HepG2 (cell line): ENCODE results near the gene PRDM15. TPM values are rescaled to one million over a fixed set of nuclear protein-coding genes. Genes with fewer than 3 reads are reported as not detected.

Experiments
- ATAC-seq: fragments of 200-7000 bp; cut with Tn5 transposase; 3 replicates; pipeline ENCODE4 v1.9.1; 2020; ENCODE audit warnings: mild to moderate bottlenecking, moderate library complexity
- BruUV-seq: library from RNA; stranded (reverse); fragments of 400-500 nt; replicated peaks from 2 replicates; lab custom pipeline; 2021; lab: Mats Ljungman, UMichigan
- CTCF ChIA-PET: fragments of 300-600 bp; formaldehyde crosslinking; extraction: SDS; loops from one replicate; lab custom pipeline; 2021; ENCODE audit warnings: low total read pairs, inconsistent platforms, low intra/inter-chr PET ratio; lab: Yijun Ruan, JAX
- POLR2A ChIA-PET: fragments of 350-600 bp; sonication (Branson Sonifier 250); formaldehyde crosslinking; loops from one replicate; lab custom pipeline; 2020; ENCODE audit warnings: antibody characterized with exemption, inconsistent platforms; lab: Yijun Ruan, JAX
- DNase-seq: peaks from one replicate; pipeline ENCODE4 v3.0.0-alpha.2; 2015; ENCODE audit warnings: low spot score
- FAIRE-seq: peaks from 3 replicates; lab custom pipeline; 2011; peaks lifted over from hg19 to GRCh38; lab: Jason Lieb, UNC
- H2AFZ ChIP-seq: one replicate; pipeline ENCODE4 v1.6.1; 2011; ENCODE audit warnings: low read length, inconsistent platforms
- H3K27ac ChIP-seq: fragments of 300-600 bp; 3 replicates; pipeline ENCODE4 v1.8.0; 2011; ENCODE audit warnings: mixed run types, mild to moderate bottlenecking, mixed read lengths, low read length, inconsistent platforms; ENCODE audit not compliant: insufficient read depth; ENCODE audit errors: extremely low read length
- H3K27me3 ChIP-seq, 2 experiments: fragments of 200-600 bp in 1 of 2; 2 replicates in 1 of 2; 3 replicates in 1 of 2; pipeline versions ENCODE4 v1.6.0 to v1.8.0; 2011; ENCODE audit warnings: low read length in 2 of 2, mild to moderate bottlenecking in 2 of 2, moderate library complexity in 2 of 2, inconsistent platforms in 1 of 2; ENCODE audit not compliant: insufficient read depth in 2 of 2, control insufficient read depth in 1 of 2
- H3K36me3 ChIP-seq, 2 experiments: fragments of 200-600 bp in 1 of 2; replicated peaks in 1 of 2; 2 replicates in 1 of 2; 3 replicates in 1 of 2; pipeline versions ENCODE4 v1.5.1 to v1.8.0; 2011; ENCODE audit warnings: low read length in 2 of 2, inconsistent platforms in 1 of 2; ENCODE audit not compliant: insufficient read depth in 2 of 2, control insufficient read depth in 1 of 2
- H3K4me1 ChIP-seq: 2 replicates; pipeline ENCODE4 v1.5.1; 2012; ENCODE audit warnings: low read length, inconsistent platforms; ENCODE audit not compliant: insufficient read depth
- H3K4me2 ChIP-seq: 2 replicates; pipeline ENCODE4 v1.6.0; 2011; ENCODE audit warnings: low read depth, low read length, inconsistent platforms
- H3K4me3 ChIP-seq, 3 experiments: fragments of 200-600 bp in 1 of 3; sonication (generic), shearing (Covaris generic) in 1 of 3; replicated peaks in 1 of 3; 2 replicates each; pipeline ENCODE4 v1.5.1; 2011 to 2016; ENCODE audit warnings: low read length in 3 of 3, inconsistent platforms in 2 of 3, low read depth in 2 of 3, mild to moderate bottlenecking in 2 of 3, control low read depth in 1 of 3, mixed read lengths in 1 of 3; ENCODE audit not compliant: insufficient read depth in 1 of 3
- H3K79me2 ChIP-seq: one replicate; pipeline ENCODE4 v1.6.1; 2011; ENCODE audit warnings: low read length, inconsistent platforms; ENCODE audit not compliant: insufficient read depth
- H3K9ac ChIP-seq: 2 replicates; pipeline ENCODE4 v1.6.0; 2011; ENCODE audit warnings: mild to moderate bottlenecking, low read depth, low read length, inconsistent platforms; ENCODE audit not compliant: insufficient read depth
- H3K9me3 ChIP-seq: 2 replicates; pipeline ENCODE4 v1.5.1; 2012; ENCODE audit warnings: mild to moderate bottlenecking, low read length
- H4K20me1 ChIP-seq: 2 replicates; pipeline ENCODE4 v1.6.0; 2011; ENCODE audit warnings: inconsistent platforms, mild to moderate bottlenecking, low read length, moderate library complexity; ENCODE audit not compliant: insufficient read depth
- CREB1 ChIP-seq, 2 experiments: fragments of 450-650 bp in 1 of 2; IDR thresholded peaks; 2 replicates each; pipeline ENCODE4 v1.6.1; 2016 to 2017; ENCODE audit warnings: control low read depth in 1 of 2, mild to moderate bottlenecking in 1 of 2, missing compliant biosample characterization in 1 of 2, missing genetic modification characterization in 1 of 2
- EED ChIP-seq: sonication (generic); formaldehyde crosslinking; IDR thresholded peaks from 2 replicates; pipeline ENCODE4 v1.5.0; 2020; ENCODE audit warnings: mild to moderate bottlenecking, missing genetic modification reagents
- IRX3 ChIP-seq: sonication (generic); formaldehyde crosslinking; IDR thresholded peaks from 2 replicates; pipeline ENCODE4 v1.8.1; 2023; ENCODE audit warnings: mild to moderate bottlenecking, low read depth, missing genetic modification reagents, borderline replicate concordance
- KDM6A ChIP-seq: IDR thresholded peaks from 2 replicates; pipeline ENCODE4 v1.6.1; 2016; ENCODE audit warnings: low read depth
- NONO ChIP-seq, 2 experiments: fragments of 450-650 bp in 1 of 2; sonication (generic) in 1 of 2; formaldehyde crosslinking in 1 of 2; IDR thresholded peaks in 1 of 2; conservative IDR thresholded peaks in 1 of 2; 2 replicates each; pipeline versions ENCODE4 v1.6.1 to v1.8.0; 2017 to 2022; ENCODE audit warnings: mild to moderate bottlenecking in 1 of 2, missing genetic modification reagents in 1 of 2, moderate library complexity in 1 of 2
- PLRG1 ChIP-seq: fragments of 450-650 bp; conservative IDR thresholded peaks from 2 replicates; pipeline ENCODE4 v1.6.1; 2016
- RORA ChIP-seq: sonication (generic); formaldehyde crosslinking; IDR thresholded peaks from 2 replicates; pipeline ENCODE4 v1.5.0; 2020; ENCODE audit warnings: mild to moderate bottlenecking, missing genetic modification reagents, moderate library complexity
- SCMH1 ChIP-seq: sonication (generic); formaldehyde crosslinking; IDR thresholded peaks from 2 replicates; pipeline ENCODE4 v1.9.0; 2021; ENCODE audit warnings: missing genetic modification reagents, mild to moderate bottlenecking, borderline replicate concordance
- ZNF597 ChIP-seq: sonication (generic); formaldehyde crosslinking; IDR thresholded peaks from 2 replicates; pipeline ENCODE4 v1.5.0; 2020; ENCODE audit warnings: missing genetic modification reagents
- ZNF740 ChIP-seq: sonication (generic); formaldehyde crosslinking; IDR thresholded peaks from 2 replicates; pipeline ENCODE4 v1.4.0; 2020; ENCODE audit warnings: missing genetic modification reagents
- ZNF772 ChIP-seq: sonication (generic); formaldehyde crosslinking; IDR thresholded peaks from 2 replicates; pipeline ENCODE4 v1.5.0; 2020; ENCODE audit warnings: mild to moderate bottlenecking, missing genetic modification reagents
- WGBS: methylation state at CpG from one replicate; pipeline ENCODE4 v1.1.6; 2017; ENCODE audit warnings: low lambda C conversion rate; 5-methylcytosine and 5-hydroxymethylcytosine counted together
- in situ Hi-C: cut with HindIII; loops from 2 replicates; pipeline ENCODE4 v1.10.0; 2017; ENCODE audit warnings: low pct_unique_long_range_greater_than_20kb; ENCODE audit not compliant: extremely low pct_ligation_motif_present
- intact Hi-C: fragments of 100-400 bp; cut with micrococcal nuclease; formaldehyde crosslinking; loops from one replicate; pipeline ENCODE4 v1.10.0; 2022; ENCODE audit not compliant: unreplicated experiment
- polyA plus RNA-seq, 8 experiments: library from polyadenylated mRNA; depleted of rRNA in 3 of 8; stranded (reverse) in 7 of 8; unstranded in 1 of 8; fragments of >200 nt; fragmentation: Illumina TruSeq in 4 of 8; extraction: Trizol in 4 of 8; gene quantifications; 2 replicates each; pipeline versions ENCODE4 v1.2.1 to v1.2.3, GENCODE V29; 2011 to 2016; ENCODE audit warnings: low read depth in 4 of 8, missing spikeins in 1 of 8, mixed read lengths in 1 of 8; ENCODE audit not compliant: insufficient read depth in 1 of 8
- total RNA-seq, 5 experiments: library from RNA; depleted of rRNA; stranded (reverse); fragments of >200 nt; fragmentation: Illumina TruSeq; extraction: Trizol; gene quantifications; 2 replicates each; pipeline ENCODE4 v1.2.3, GENCODE V29; 2016; ENCODE audit warnings: low read depth in 1 of 5

Gene PRDM15
- total and polyA plus RNA-seq, 2 of the 13 experiments (the other 11 are each of a cell fraction or from before 2014, with no cell fraction given) = 4.0 to 6.9 TPM

GRCh38 chr21:41806773-41807172 lies 72.4 kb downstream of the PRDM15 start:
- DNase-seq (no peak), ATAC-seq (no peak), FAIRE-seq (no peak)
- H3K9ac ChIP-seq = no peak overlapping the region
- H2AFZ ChIP-seq = no peak overlapping the region
- H4K20me1 ChIP-seq = no peaks in the 10 kb centered on the region
- WGBS = 85% methylated on average over 4 of the region's 4 CpGs
- ChIA-PET POLR2A (no interaction called here), CTCF (no interaction called here)
- H3K27me3 ChIP-seq = no peaks in the 10 kb centered on the region
- H3K4me1 ChIP-seq = no peaks in the 10 kb centered on the region
- no peaks in the 10 kb centered on the region for H3K9me3 ChIP-seq
- peaks cover 3 to 31% of the 10 kb centered on the region in 2 experiments; a peak in 4 of 5 replicates for H3K36me3 ChIP-seq
- TF ChIP-seq SCMH1 (CRISPR knock-in tag) (no peak), NONO (IDR thresholded peaks at IDR 0.05) (peak; percentile 13; the same call in 1 of the 2 replicates), NONO (CRISPR knock-in tag; conservative IDR thresholded peaks at IDR 0.05) (no peak), PLRG1 (0 out of 2 replicates have a peak, but pooled peaks have one; percentile 39), ZNF597 (CRISPR knock-in tag) (no peak), KDM6A (CRISPR knock-in tag) (no peak), RORA (CRISPR knock-in tag) (no peak), CREB1 (IDR thresholded peaks at IDR 0.05) (peak; percentile 45; the same call in 1 of the 2 replicates), CREB1 (CRISPR knock-in tag; IDR thresholded peaks at IDR 0.05) (no peak), ZNF772 (no peak), IRX3 (CRISPR knock-in tag) (no peak), ZNF740 (CRISPR knock-in tag) (no peak), EED (CRISPR knock-in tag) (no peak)
- no peaks in the 10 kb centered on the region for H3K79me2 ChIP-seq
- in situ Hi-C loops = no loop called here
- no peak overlapping the region for H3K4me2 ChIP-seq
- H3K27ac ChIP-seq = no peak overlapping the region
- BruUV-seq = no TSS peak
- H3K4me3 ChIP-seq = no peak overlapping the region
- intact Hi-C loops = no loop called here
